ENCODE data around the gene KLHL21. TPM values are rescaled to one million over a fixed set of nuclear protein-coding genes. Genes with fewer than 3 reads are reported as not detected.
"Not testable (repeated sequence)": the region's sequence is repeated elsewhere in the genome, so short reads cannot be mapped to it uniquely, and the experiment has no call there.

KLHL21 gene
- total RNA-seq, 1 experiment from 2014 or later: 35.9 TPM

- Histone ChIP-seq H3K9me3 (ENCODE audit: control insufficient read depth, insufficient read depth, low read depth, low read length) (no peaks in the 10 kb centered on the region), H3K27me3 (ENCODE audit: control insufficient read depth, insufficient read depth, low read length) (no peaks in the 10 kb centered on the region), H3K27ac (ENCODE audit: low read length) (no peak overlapping the region), H3K36me3 (ENCODE audit: control insufficient read depth, insufficient read depth, low read length) (peaks cover 8% of the 10 kb centered on the region), H3K4me1 (ENCODE audit: control insufficient read depth, insufficient read depth, low read length) (no peaks in the 10 kb centered on the region), H3K4me3 (ENCODE audit: low read depth in 2 of 2, low read length in 2 of 2) (no peak overlapping the region)
- ChIA-PET CTCF (no interaction called here), POLR2A (no interaction called here)
- BruUV-seq (replicated peaks): no TSS peak
- intact Hi-C loops (cut with micrococcal nuclease; ENCODE audit: unreplicated experiment): no loop called here
- TF ChIP-seq TCF7L2 (IDR thresholded peaks at IDR 0.05; ENCODE audit: low read depth, low read length) (no peak), SIN3A (IDR thresholded peaks at IDR 0.05; ENCODE audit: borderline replicate concordance, insufficient read depth, low read depth, low read length) (no peak), CTCF (IDR thresholded peaks at IDR 0.05) (no peak), POLR2AphosphoS5 (IDR thresholded peaks at IDR 0.05; ENCODE audit: low read depth, low read length) (no peak), REST (IDR thresholded peaks at IDR 0.05; ENCODE audit: insufficient read depth in 1 of 2, low read depth in 2 of 2, low read length in 1 of 2) (no peak)
- in situ Hi-C loops (cut with HindIII; ENCODE audit: low pct_unique_long_range_greater_than_20kb, low sequenced_read_pairs): no loop called here
- DNase-seq (ENCODE audit: low read depth, low spot score) (no peak), ATAC-seq (no peak)
These were observed 35.1 kb upstream of the KLHL21 start for GRCh38 chr1:6637770-6638169.

GRCh38 chr1:6636778-6637177, 34.1 kb upstream of the KLHL21 start:
- H3K9me3 ChIP-seq (ENCODE audit: control insufficient read depth, insufficient read depth, low read depth, low read length); H3K4me3 ChIP-seq (ENCODE audit: low read depth in 2 of 2, low read length in 2 of 2); in situ Hi-C loops (cut with HindIII; ENCODE audit: low pct_unique_long_range_greater_than_20kb, low sequenced_read_pairs); DNase-seq (ENCODE audit: low read depth, low spot score); BruUV-seq (replicated peaks); H3K27me3 ChIP-seq (ENCODE audit: control insufficient read depth, insufficient read depth, low read length); H3K27ac ChIP-seq (ENCODE audit: low read length); intact Hi-C loops (cut with micrococcal nuclease; ENCODE audit: unreplicated experiment); ATAC-seq; H3K36me3 ChIP-seq (ENCODE audit: control insufficient read depth, insufficient read depth, low read length); H3K4me1 ChIP-seq (ENCODE audit: control insufficient read depth, insufficient read depth, low read length); CTCF ChIA-PET: not testable (repeated sequence)
- POLR2A ChIA-PET: interaction anchor here (0.6 kb wide), 1 partner anchor 508 kb away, joined by 3 read pairs; no protein-coding TSS in a partner anchor

- Histone ChIP-seq H3K4me1 (ENCODE audit: control insufficient read depth, insufficient read depth, low read length) (no peaks in the 10 kb centered on the region), H3K27ac (ENCODE audit: low read length) (no peak overlapping the region), H3K36me3 (ENCODE audit: control insufficient read depth, insufficient read depth, low read length) (peaks cover 8% of the 10 kb centered on the region), H3K27me3 (ENCODE audit: control insufficient read depth, insufficient read depth, low read length) (no peaks in the 10 kb centered on the region), H3K9me3 (ENCODE audit: control insufficient read depth, insufficient read depth, low read depth, low read length) (no peaks in the 10 kb centered on the region), H3K4me3 (ENCODE audit: low read depth in 2 of 2, low read length in 2 of 2) (no peak overlapping the region)
- no TSS peak for BruUV-seq (replicated peaks)
- TF ChIP-seq SIN3A (IDR thresholded peaks at IDR 0.05; ENCODE audit: borderline replicate concordance, insufficient read depth, low read depth, low read length): no peak
- TF ChIP-seq REST (IDR thresholded peaks at IDR 0.05; ENCODE audit: insufficient read depth in 1 of 2, low read depth in 2 of 2, low read length in 1 of 2): no peak
- TF ChIP-seq CTCF (IDR thresholded peaks at IDR 0.05): no peak
- no peak for TF ChIP-seq POLR2AphosphoS5 (IDR thresholded peaks at IDR 0.05; ENCODE audit: low read depth, low read length)
- no peak for TF ChIP-seq TCF7L2 (IDR thresholded peaks at IDR 0.05; ENCODE audit: low read depth, low read length)
- CTCF ChIA-PET: no interaction called here
- intact Hi-C loops (cut with micrococcal nuclease; ENCODE audit: unreplicated experiment) (no loop called here), in situ Hi-C loops (cut with HindIII; ENCODE audit: low pct_unique_long_range_greater_than_20kb, low sequenced_read_pairs) (no loop called here)
- no peak for ATAC-seq
- POLR2A ChIA-PET: interaction anchor here (0.6 kb wide), 1 partner anchor 509 kb away, joined by 3 read pairs; no protein-coding TSS in a partner anchor
- no peak for DNase-seq (ENCODE audit: low read depth, low spot score)
These were observed 33.5 kb upstream of the KLHL21 start for GRCh38 chr1:6635910-6636760.

Data from Panc1 (cell line).